Mesendoderm (in vitro differentiated cells): ENCODE results near the gene CEP164.

Experiments used
- DNase-seq: peaks from one replicate; pipeline ENCODE4 v3.0.0; 2013
- H2AK5ac ChIP-seq: 2 replicates; pipeline ENCODE4 v1.6.1; 2013; ENCODE audit warnings: low read length, inconsistent platforms
- H2BK120ac ChIP-seq: 2 replicates; pipeline ENCODE4 v1.6.1; 2013; ENCODE audit warnings: low read depth, mild to moderate bottlenecking, low read length, moderate library complexity, mixed read lengths
- H2BK15ac ChIP-seq: replicated peaks from 2 replicates; pipeline ENCODE4 v1.6.1; 2013; ENCODE audit warnings: low read depth, mild to moderate bottlenecking, moderate library complexity
- H2BK5ac ChIP-seq: 2 replicates; pipeline ENCODE4 v1.6.1; 2013; ENCODE audit warnings: low read length, inconsistent platforms
- H3K18ac ChIP-seq: 2 replicates; pipeline ENCODE4 v1.6.1; 2013; ENCODE audit warnings: mild to moderate bottlenecking, low read length, mixed read lengths
- H3K23ac ChIP-seq: one replicate; pipeline ENCODE4 v1.6.1; 2013; ENCODE audit warnings: low read length
- H3K27ac ChIP-seq: 2 replicates; pipeline ENCODE4 v1.5.1; 2013; ENCODE audit warnings: low read depth, mild to moderate bottlenecking, inconsistent platforms, low read length, moderate library complexity
- H3K27me3 ChIP-seq: 2 replicates; pipeline ENCODE4 v1.6.1; 2013; ENCODE audit warnings: low read length, control low read depth, mild to moderate bottlenecking, inconsistent platforms; ENCODE audit not compliant: insufficient read depth, poor library complexity
- H3K36me3 ChIP-seq: 2 replicates; pipeline ENCODE4 v1.6.1; 2013; ENCODE audit warnings: low read length, inconsistent platforms; ENCODE audit not compliant: control insufficient read depth, insufficient read depth
- H3K4ac ChIP-seq: one replicate; pipeline ENCODE4 v1.6.1; 2013; ENCODE audit warnings: low read depth, mild to moderate bottlenecking, low read length, moderate library complexity
- H3K4me1 ChIP-seq: 2 replicates; pipeline ENCODE4 v1.6.1; 2013; ENCODE audit warnings: low read depth, low read length, inconsistent platforms; ENCODE audit not compliant: control insufficient read depth
- H3K4me2 ChIP-seq: 2 replicates; pipeline ENCODE4 v1.6.1; 2013; ENCODE audit warnings: low read length
- H3K4me3 ChIP-seq: 2 replicates; pipeline ENCODE4 v1.5.1; 2013; ENCODE audit warnings: mild to moderate bottlenecking, low read length
- H3K56ac ChIP-seq: one replicate; pipeline ENCODE4 v1.6.1; 2013; ENCODE audit warnings: low read length
- H3K79me1 ChIP-seq: 2 replicates; pipeline ENCODE4 v1.6.1; 2013; ENCODE audit warnings: low read length, inconsistent platforms
- H3K79me2 ChIP-seq: 2 replicates; pipeline ENCODE4 v1.6.1; 2013; ENCODE audit warnings: mild to moderate bottlenecking, low read length; ENCODE audit not compliant: control insufficient read depth, insufficient read depth
- H3K9ac ChIP-seq: 2 replicates; pipeline ENCODE4 v1.6.1; 2013; ENCODE audit warnings: low read length, inconsistent platforms
- H4K5ac ChIP-seq: one replicate; pipeline ENCODE4 v1.6.1; 2013; ENCODE audit warnings: low read length
- H4K8ac ChIP-seq: one replicate; pipeline ENCODE4 v1.6.1; 2013; ENCODE audit warnings: low read depth, mild to moderate bottlenecking, control low read depth, low read length, moderate library complexity
- WGBS: extraction: QIAGEN DNeasy Blood & Tissue Kit; methylation state at CpG from one replicate; pipeline ENCODE4 v1.1.7; 2013; ENCODE audit warnings: low lambda C conversion rate, missing lambda C conversion rate; ENCODE audit not compliant: insufficient coverage; ENCODE audit errors: extremely low coverage; 5-methylcytosine and 5-hydroxymethylcytosine counted together

CEP164 gene

DNA sequence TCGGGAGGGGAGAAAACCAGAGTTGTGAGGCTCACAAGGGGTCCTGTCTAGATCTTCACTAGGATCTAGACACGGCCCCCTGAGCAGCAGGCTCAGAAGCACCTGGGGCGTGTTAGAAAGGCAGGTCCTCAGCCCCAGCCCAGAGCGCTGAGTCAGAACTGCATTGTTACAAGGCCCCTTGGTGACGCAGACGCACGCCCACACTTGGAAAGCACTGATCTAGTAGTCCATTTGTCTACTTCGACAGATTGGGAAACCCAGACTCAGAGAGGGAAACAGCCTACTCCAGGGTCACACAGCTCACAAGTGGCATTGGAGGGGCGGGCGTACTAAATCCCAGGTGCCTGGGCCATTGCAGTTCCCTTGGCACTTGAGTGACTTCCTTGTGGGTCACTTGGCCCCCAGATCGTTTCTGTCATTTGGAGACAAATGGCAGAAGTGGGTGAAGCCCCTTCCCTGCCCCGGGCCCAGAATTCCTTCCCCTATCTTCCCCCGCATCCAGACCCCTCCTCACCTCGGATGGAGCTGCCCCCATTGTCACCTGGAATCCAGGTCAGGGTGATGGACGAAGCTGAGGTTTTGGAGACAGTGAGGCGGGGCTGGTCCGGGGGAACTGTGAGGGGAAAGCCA, 110.8 kb downstream of the CEP164 start:
- DNase-seq: no peak

DNA sequence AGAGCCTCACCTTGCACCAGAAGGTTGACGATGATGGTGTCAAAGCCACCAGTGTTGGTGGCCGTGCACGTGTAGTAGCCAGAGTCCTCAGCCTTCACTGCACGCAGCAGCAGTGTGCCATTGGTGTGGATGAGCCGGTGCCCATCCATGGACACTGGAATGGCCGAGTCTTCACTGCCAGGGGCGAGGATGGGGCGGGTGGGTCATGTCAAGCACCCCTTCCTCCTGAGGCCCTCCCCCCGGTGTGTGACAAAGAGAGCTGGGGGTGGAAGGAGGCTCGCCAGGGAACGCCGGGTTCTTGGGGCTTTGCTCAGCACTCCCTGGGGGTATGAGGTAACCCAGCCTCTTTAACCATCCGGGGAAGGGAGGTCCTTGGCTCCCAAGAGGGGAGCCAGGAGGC, 111.6 kb downstream of the CEP164 start:
- Histone ChIP-seq H2BK5ac (no peak overlapping the region), H3K27me3 (no peaks in the 10 kb centered on the region), H3K79me2 (no peaks in the 10 kb centered on the region), H3K4me1 (no peaks in the 10 kb centered on the region), H3K56ac (no peak overlapping the region), H4K8ac (no peak overlapping the region), H4K5ac (no peak overlapping the region), H3K4ac (no peak overlapping the region), H3K4me3 (no peak overlapping the region), H3K79me1 (no peaks in the 10 kb centered on the region), H3K27ac (no peak overlapping the region), H2BK120ac (no peak overlapping the region), H3K9ac (no peak overlapping the region), H3K23ac (no peak overlapping the region), H2AK5ac (no peak overlapping the region), H2BK15ac (no peak overlapping the region), H3K18ac (no peak overlapping the region), H3K4me2 (no peak overlapping the region), H3K36me3 (no peaks in the 10 kb centered on the region)
- DNase-seq: no peak
- no CpG with 5 or more reads among the region's 13 CpGs for WGBS

More for the DNA sequence above, 110.8 kb downstream of the CEP164 start:
- Histone ChIP-seq H3K79me2 (no peaks in the 10 kb centered on the region), H3K27me3 (no peaks in the 10 kb centered on the region), H3K4ac (no peak overlapping the region), H3K9ac (no peak overlapping the region), H3K56ac (no peak overlapping the region), H2BK120ac (no peak overlapping the region), H2BK15ac (no peak overlapping the region), H3K4me1 (no peaks in the 10 kb centered on the region), H4K8ac (no peak overlapping the region), H3K4me2 (no peak overlapping the region), H3K36me3 (no peaks in the 10 kb centered on the region), H4K5ac (no peak overlapping the region), H3K4me3 (no peak overlapping the region), H3K23ac (no peak overlapping the region), H3K79me1 (no peaks in the 10 kb centered on the region), H3K27ac (no peak overlapping the region), H2AK5ac (no peak overlapping the region), H3K18ac (no peak overlapping the region), H2BK5ac (no peak overlapping the region)
- WGBS: no CpG with 5 or more reads among the region's 17 CpGs

DNA sequence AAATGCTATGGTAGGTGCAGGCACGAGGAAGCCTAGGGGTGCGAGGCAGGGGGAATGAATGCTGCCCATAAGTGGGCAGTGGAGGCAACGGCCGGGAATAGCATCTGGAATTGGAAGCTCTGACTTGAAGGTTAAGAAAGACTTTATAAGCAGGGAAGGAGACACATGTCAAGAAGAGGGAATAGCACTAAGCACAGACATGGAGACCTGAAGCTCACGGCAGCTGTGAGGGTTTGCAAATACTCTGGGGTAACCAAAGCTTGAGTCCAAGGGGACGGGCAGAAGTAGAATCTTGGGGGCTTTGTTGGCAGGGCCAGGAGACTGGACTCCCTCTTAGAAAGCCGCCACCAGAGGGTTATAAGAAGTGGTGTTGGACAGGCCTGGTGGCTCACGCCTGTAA, 112.6 kb downstream of the CEP164 start:
- Histone ChIP-seq H3K27me3 (no peaks in the 10 kb centered on the region), H3K27ac (no peak overlapping the region)

GRCh38 chr11:117441146-117441975, 113.7 kb downstream of the CEP164 start:
- Histone ChIP-seq H3K4me3 (no peak overlapping the region), H4K5ac (no peak overlapping the region), H2BK5ac (no peak overlapping the region), H3K27me3 (no peaks in the 10 kb centered on the region), H3K18ac (no peak overlapping the region), H3K27ac (no peak overlapping the region), H3K79me1 (no peaks in the 10 kb centered on the region), H2BK15ac (no peak overlapping the region), H3K79me2 (no peaks in the 10 kb centered on the region), H3K56ac (no peak overlapping the region), H4K8ac (no peak overlapping the region), H3K23ac (no peak overlapping the region), H2AK5ac (no peak overlapping the region), H3K9ac (no peak overlapping the region), H3K4me1 (no peaks in the 10 kb centered on the region), H3K36me3 (no peaks in the 10 kb centered on the region), H2BK120ac (no peak overlapping the region), H3K4ac (no peak overlapping the region), H3K4me2 (no peak overlapping the region)
- DNase-seq: no peak
- WGBS: no CpG with 5 or more reads among the region's 14 CpGs

More for the DNA sequence above, 112.6 kb downstream of the CEP164 start:
- no peak overlapping the region for H2BK5ac ChIP-seq
- H3K4me1 ChIP-seq: no peaks in the 10 kb centered on the region
- H3K4ac ChIP-seq: no peak overlapping the region
- no peak overlapping the region for H3K4me3 ChIP-seq
- H2AK5ac ChIP-seq: no peak overlapping the region
- no peak overlapping the region for H3K18ac ChIP-seq
- no CpG with 5 or more reads among the region's 8 CpGs for WGBS
- no peaks in the 10 kb centered on the region for H3K79me2 ChIP-seq
- H3K4me2 ChIP-seq: no peak overlapping the region
- H4K5ac ChIP-seq: no peak overlapping the region
- no peak overlapping the region for H3K9ac ChIP-seq
- no peak for DNase-seq
- H3K56ac ChIP-seq: no peak overlapping the region
- H3K23ac ChIP-seq: no peak overlapping the region
- no peak overlapping the region for H2BK15ac ChIP-seq
- H2BK120ac ChIP-seq: no peak overlapping the region
- H4K8ac ChIP-seq: no peak overlapping the region
- H3K36me3 ChIP-seq: no peaks in the 10 kb centered on the region
- no peaks in the 10 kb centered on the region for H3K79me1 ChIP-seq

- Histone ChIP-seq H3K79me2 (no peaks in the 10 kb centered on the region), H3K56ac (no peak overlapping the region), H3K9ac (no peak overlapping the region), H3K18ac (no peak overlapping the region), H3K4me2 (no peak overlapping the region), H2BK15ac (no peak overlapping the region), H3K4me3 (no peak overlapping the region), H4K8ac (no peak overlapping the region), H3K23ac (no peak overlapping the region), H2BK120ac (no peak overlapping the region), H2AK5ac (no peak overlapping the region), H4K5ac (no peak overlapping the region), H3K4me1 (no peaks in the 10 kb centered on the region), H3K79me1 (no peaks in the 10 kb centered on the region), H3K36me3 (no peaks in the 10 kb centered on the region), H2BK5ac (no peak overlapping the region), H3K4ac (no peak overlapping the region), H3K27me3 (no peaks in the 10 kb centered on the region), H3K27ac (no peak overlapping the region)
- whole genome bisulfite sequencing: no CpG with 5 or more reads among the region's 16 CpGs
- DNase-seq: no peak
Observed at GRCh38 chr11:117442049-117442868, 114.6 kb downstream of the CEP164 start.
